GM23338 (cell line): Measurements from ENCODE around the gene PDGFRB. TPM values are rescaled to one million over a fixed set of nuclear protein-coding genes. Genes with fewer than 3 reads are reported as not detected.

Source experiments
- ATAC-seq: fragments of 200-7000 bp; cut with Tn5 transposase; 3 replicates; pipeline ENCODE4 v1.9.1; 2020
- DNase-seq: peaks from one replicate; pipeline ENCODE4 v3.0.0-alpha.2; 2015; ENCODE audit warnings: low spot score
- H2AFZ ChIP-seq: fragments of 200-600 bp; sonication (generic); 2 replicates; pipeline ENCODE4 v1.8.0; 2016; ENCODE audit warnings: antibody characterized with exemption, mild to moderate bottlenecking, moderate library complexity
- H3F3A ChIP-seq: fragments of 200-600 bp; sonication (generic); replicated peaks from 2 replicates; pipeline ENCODE4 v1.8.0; 2017; ENCODE audit warnings: antibody characterized with exemption, mixed run types, low read depth
- H3K27ac ChIP-seq: fragments of 200-600 bp; sonication (generic); 2 replicates; pipeline ENCODE4 v1.6.1; 2016; ENCODE audit warnings: low read depth
- H3K27me3 ChIP-seq: fragments of 200-600 bp; sonication (generic); 2 replicates; pipeline ENCODE4 v1.8.0; 2016; ENCODE audit warnings: mild to moderate bottlenecking, mixed run types, moderate library complexity; ENCODE audit not compliant: insufficient read depth
- H3K36me3 ChIP-seq: fragments of 200-600 bp; sonication (generic); 2 replicates; pipeline ENCODE4 v1.8.0; 2016; ENCODE audit warnings: mild to moderate bottlenecking; ENCODE audit not compliant: insufficient read depth
- H3K4me1 ChIP-seq: fragments of 200-600 bp; sonication (generic); 2 replicates; pipeline ENCODE4 v1.8.0; 2016; ENCODE audit warnings: mild to moderate bottlenecking, moderate library complexity; ENCODE audit not compliant: insufficient read depth
- H3K4me2 ChIP-seq: fragments of 200-600 bp; sonication (generic); 2 replicates; pipeline ENCODE4 v1.7.1; 2017; ENCODE audit warnings: mixed run types
- H3K4me3 ChIP-seq: fragments of 200-600 bp; sonication (generic); 2 replicates; pipeline ENCODE4 v1.6.1; 2016; ENCODE audit warnings: mixed run types
- H3K79me2 ChIP-seq: fragments of 200-600 bp; sonication (generic); replicated peaks from 2 replicates; pipeline ENCODE4 v1.8.0; 2017; ENCODE audit warnings: mild to moderate bottlenecking; ENCODE audit not compliant: insufficient read depth
- H3K9me2 ChIP-seq: fragments of 200-600 bp; sonication (generic); 2 replicates; pipeline ENCODE4 v1.8.0; 2017; ENCODE audit not compliant: insufficient read depth
- H4K20me1 ChIP-seq: fragments of 200-600 bp; sonication (generic); replicated peaks from 2 replicates; pipeline ENCODE4 v1.8.0; 2017; ENCODE audit warnings: mild to moderate bottlenecking; ENCODE audit not compliant: insufficient read depth
- H3K27ac Mint-ChIP-seq: 2 replicates; pipeline ENCODE4 v1.8.0; 2020; ENCODE audit warnings: inconsistent platforms, mild to moderate bottlenecking, moderate library complexity, mixed read lengths
- H3K27me3 Mint-ChIP-seq: 3 replicates; pipeline ENCODE4 v1.8.0; 2022; ENCODE audit warnings: low read depth, mild to moderate bottlenecking, moderate library complexity, mixed read lengths, inconsistent platforms; ENCODE audit not compliant: insufficient read depth, poor library complexity
- H3K36me3 Mint-ChIP-seq: 3 replicates; pipeline ENCODE4 v1.8.0; 2021; ENCODE audit warnings: low read depth, mild to moderate bottlenecking, inconsistent platforms, moderate library complexity, mixed read lengths
- H3K4me1 Mint-ChIP-seq: 3 replicates; pipeline ENCODE4 v1.8.0; 2020; ENCODE audit warnings: mild to moderate bottlenecking, inconsistent platforms, mixed read lengths
- H3K4me3 Mint-ChIP-seq: 3 replicates; pipeline ENCODE4 v1.8.0; 2021; ENCODE audit warnings: moderate library complexity, mild to moderate bottlenecking, inconsistent platforms, mixed read lengths
- H3K9me3 Mint-ChIP-seq: 3 replicates; pipeline ENCODE4 v1.8.0; 2020; ENCODE audit warnings: moderate library complexity, mild to moderate bottlenecking, inconsistent platforms, mixed read lengths
- CTCF ChIP-seq, 2 experiments: fragments of 200-600 bp in 1 of 2; sonication (generic) in 1 of 2; conservative IDR thresholded peaks; 2 replicates each; pipeline versions ENCODE4 v1.5.1 to v1.6.1; 2016 to 2017; ENCODE audit warnings: antibody characterized with exemption in 2 of 2, low read depth in 2 of 2, mild to moderate bottlenecking in 2 of 2, moderate library complexity in 1 of 2
- ETS1 ChIP-seq: IDR thresholded peaks from 2 replicates; pipeline ENCODE4 v1.6.1; 2016; ENCODE audit warnings: antibody characterized with exemption
- EZH2phosphoT487 ChIP-seq: fragments of 200-600 bp; sonication (generic); IDR thresholded peaks from one replicate; pipeline ENCODE4 v1.8.1; 2018; ENCODE audit warnings: antibody characterized with exemption; ENCODE audit not compliant: unreplicated experiment
- JUNB ChIP-seq: IDR thresholded peaks from one replicate; pipeline ENCODE4 v1.6.1; 2016; ENCODE audit warnings: antibody characterized with exemption; ENCODE audit not compliant: unreplicated experiment
- NANOG ChIP-seq: IDR thresholded peaks from 2 replicates; pipeline ENCODE4 v1.6.1; 2016; ENCODE audit warnings: antibody characterized with exemption, borderline replicate concordance
- POLR2AphosphoS5 ChIP-seq: IDR thresholded peaks from 2 replicates; pipeline ENCODE4 v1.6.1; 2016; ENCODE audit warnings: antibody characterized with exemption, low read depth
- STAT1 ChIP-seq: IDR thresholded peaks from one replicate; pipeline ENCODE4 v1.6.1; 2016; ENCODE audit warnings: antibody characterized with exemption; ENCODE audit not compliant: unreplicated experiment
- ZNF331 ChIP-seq: fragments of 250-450 bp; sonication (Bioruptor Pico); IDR thresholded peaks from 2 replicates; pipeline ENCODE4 v1.5.0; 2020; ENCODE audit warnings: low read depth, mild to moderate bottlenecking, moderate library complexity
- ZNF462 ChIP-seq: fragments of 250-450 bp; sonication (Bioruptor Pico); IDR thresholded peaks from 2 replicates; pipeline ENCODE4 v1.5.0; 2020; ENCODE audit warnings: mild to moderate bottlenecking, moderate library complexity
- polyA plus RNA-seq: library from polyadenylated mRNA; unstranded; fragments of >200 nt; fragmentation: Nextera tagmentation; extraction: Ambion mirVana; gene quantifications from 2 replicates; pipeline ENCODE4 v1.2.1, GENCODE V29; 2016
- total RNA-seq: library from RNA; depleted of rRNA; stranded (reverse); fragments of >200 nt; shearing (Covaris generic); gene quantifications from 2 replicates; pipeline ENCODE4 v1.2.3, GENCODE V29; 2014

PDGFRB gene
- total and polyA plus RNA-seq, 2 experiments from 2014 or later, result 4.5 to 11.3 TPM

- Histone ChIP-seq H3K4me1 (no peaks in the 10 kb centered on the region), H3K9me2 (no peaks in the 10 kb centered on the region), H2AFZ (no peak overlapping the region), H3F3A (no peaks in the 10 kb centered on the region), H3K4me3 (no peak overlapping the region), H3K79me2 (no peaks in the 10 kb centered on the region), H3K27me3 (no peaks in the 10 kb centered on the region), H3K4me2 (no peak overlapping the region), H4K20me1 (no peaks in the 10 kb centered on the region), H3K27ac (no peak overlapping the region), H3K36me3 (no peaks in the 10 kb centered on the region)
- H3K4me1 Mint-ChIP-seq, result peaks cover 7% of the 10 kb centered on the region; the same call in 2 of the 3 replicates
- ATAC-seq, result peak; percentile 28
- DNase-seq, result peak; percentile 41
- no peak overlapping the region for H3K27ac Mint-ChIP-seq
- H3K36me3 Mint-ChIP-seq, result no peaks in the 10 kb centered on the region
- H3K9me3 Mint-ChIP-seq, result no peaks in the 10 kb centered on the region
- no peak overlapping the region for H3K4me3 Mint-ChIP-seq
- TF ChIP-seq CTCF (conservative IDR thresholded peaks at IDR 0.05; ENCODE audit: low read depth in 2 of 2) (0 out of 4 replicates have a peak, but pooled peaks have one; percentile 3 to 12), POLR2AphosphoS5 (no peak), NANOG (no peak), ZNF331 (CRISPR knock-in tag) (no peak)
- H3K27me3 Mint-ChIP-seq, result peaks cover 7% of the 10 kb centered on the region
Observed at GRCh38 chr5:150114102-150114641, 41.5 kb downstream of the PDGFRB start.

GRCh38 chr5:150113047-150113744, 42.4 kb downstream of the PDGFRB start:
- H3K27ac ChIP-seq, result no peak overlapping the region
- TF ChIP-seq ZNF331 (CRISPR knock-in tag) (no peak), EZH2phosphoT487 (no peak), JUNB (no peak), STAT1 (no peak), ETS1 (no peak), ZNF462 (CRISPR knock-in tag) (no peak), CTCF (conservative IDR thresholded peaks at IDR 0.05; ENCODE audit: low read depth in 2 of 2) (no peak), NANOG (no peak)

More at GRCh38 chr5:150113047-150113744, 42.4 kb downstream of the PDGFRB start:
- Mint-ChIP-seq H3K9me3 (no peaks in the 10 kb centered on the region), H3K4me3 (no peak overlapping the region), H3K27me3 (peaks cover 7% of the 10 kb centered on the region), H3K4me1 (peaks cover 7% of the 10 kb centered on the region; the same call in 2 of the 3 replicates), H3K36me3 (no peaks in the 10 kb centered on the region), H3K27ac (no peak overlapping the region)
- H3K27me3 ChIP-seq, result no peaks in the 10 kb centered on the region
- H2AFZ ChIP-seq, result no peak overlapping the region
- H3F3A ChIP-seq, result no peaks in the 10 kb centered on the region
- no peaks in the 10 kb centered on the region for H4K20me1 ChIP-seq
- H3K36me3 ChIP-seq, result no peaks in the 10 kb centered on the region
- no peaks in the 10 kb centered on the region for H3K79me2 ChIP-seq
- ATAC-seq, result peak; percentile 68
- no peaks in the 10 kb centered on the region for H3K4me1 ChIP-seq
- no peak overlapping the region for H3K4me3 ChIP-seq
- peak; percentile 35 for DNase-seq
- no peaks in the 10 kb centered on the region for H3K9me2 ChIP-seq
- H3K4me2 ChIP-seq, result no peak overlapping the region
